Naive thymus-derived CD4-positive, alpha-beta T cell (primary cell): ENCODE results near the gene CELF2. TPM values are rescaled to one million over a fixed set of nuclear protein-coding genes. Genes with fewer than 3 reads are reported as not detected.

Experiments used
- ATAC-seq: fragments of 150-1000 bp; cut with Tn5 transposase; 2 replicates; pipeline ENCODE4 v1.10.0; 2021; ENCODE audit warnings: mild to moderate bottlenecking, moderate library complexity
- CTCF ChIA-PET: fragments of 350-600 bp; sonication (Branson Sonifier 250); formaldehyde crosslinking; loops from one replicate; lab custom pipeline; 2021; ENCODE audit warnings: antibody characterized with exemption; lab: Charles Lee
- POLR2A ChIA-PET: fragments of 350-600 bp; sonication (Branson Sonifier 250); formaldehyde crosslinking; loops from one replicate; lab custom pipeline; 2021; ENCODE audit warnings: antibody characterized with exemption, inconsistent platforms; lab: Charles Lee
- DNase-seq, 9 donors: peaks; one replicate each; pipeline versions ENCODE4 v3.0.0 to v3.0.0-alpha.2; 2020 to 2022; ENCODE audit warnings: mixed read lengths in 1 of 9
- H3K27ac ChIP-seq: one replicate; pipeline ENCODE4 v1.7.0; 2013; ENCODE audit warnings: mild to moderate bottlenecking, low read depth, low read length, moderate library complexity
- H3K27me3 ChIP-seq, 2 donors: one replicate each; pipeline ENCODE4 v1.7.0; 2013; ENCODE audit warnings: low read length in 2 of 2, mild to moderate bottlenecking in 2 of 2, moderate library complexity in 2 of 2; ENCODE audit not compliant: control insufficient read depth in 2 of 2, insufficient read depth in 2 of 2
- H3K36me3 ChIP-seq, 3 experiments: 1 replicate in 2 of 3; 2 replicates in 1 of 3; pipeline ENCODE4 v1.7.0; 2013; ENCODE audit warnings: low read length in 3 of 3, mild to moderate bottlenecking in 3 of 3, moderate library complexity in 1 of 3; ENCODE audit not compliant: insufficient read depth in 3 of 3, control insufficient read depth in 2 of 3
- H3K4me1 ChIP-seq, 2 donors: one replicate each; pipeline ENCODE4 v1.7.0; 2013; ENCODE audit warnings: low read length in 2 of 2, mild to moderate bottlenecking in 2 of 2, moderate library complexity in 1 of 2; ENCODE audit not compliant: control insufficient read depth in 2 of 2, insufficient read depth in 2 of 2
- H3K4me3 ChIP-seq: 2 replicates; pipeline ENCODE4 v1.7.0; 2013; ENCODE audit warnings: mild to moderate bottlenecking, low read length
- H3K9me3 ChIP-seq, 3 experiments: 1 replicate in 2 of 3; 2 replicates in 1 of 3; pipeline ENCODE4 v1.7.0; 2013; ENCODE audit warnings: low read length in 3 of 3; ENCODE audit not compliant: control insufficient read depth in 2 of 3
- H3K27ac Mint-ChIP-seq, 9 donors: one replicate each; pipeline ENCODE4 v1.8.0; 2020 to 2022; ENCODE audit warnings: mixed read lengths in 9 of 9, mild to moderate bottlenecking in 8 of 9, moderate library complexity in 5 of 9, inconsistent platforms in 2 of 9
- H3K27me3 Mint-ChIP-seq, 5 donors: one replicate each; pipeline ENCODE4 v1.8.0; 2021 to 2022; ENCODE audit warnings: mixed read lengths in 5 of 5, mild to moderate bottlenecking in 1 of 5
- H3K36me3 Mint-ChIP-seq, 5 donors: one replicate each; pipeline ENCODE4 v1.8.0; 2020 to 2022; ENCODE audit warnings: mixed read lengths in 5 of 5, mild to moderate bottlenecking in 3 of 5, inconsistent platforms in 1 of 5
- H3K4me1 Mint-ChIP-seq, 7 donors: one replicate each; pipeline ENCODE4 v1.8.0; 2020 to 2022; ENCODE audit warnings: mixed read lengths in 7 of 7, mild to moderate bottlenecking in 3 of 7, inconsistent platforms in 1 of 7
- H3K4me3 Mint-ChIP-seq, 10 donors: one replicate each; pipeline ENCODE4 v1.8.0; 2020 to 2022; ENCODE audit warnings: mild to moderate bottlenecking in 10 of 10, mixed read lengths in 10 of 10, moderate library complexity in 6 of 10, inconsistent platforms in 2 of 10
- H3K9me3 Mint-ChIP-seq, 11 donors: one replicate each; pipeline ENCODE4 v1.8.0; 2020 to 2022; ENCODE audit warnings: mixed read lengths in 11 of 11, mild to moderate bottlenecking in 4 of 11, inconsistent platforms in 1 of 11, moderate library complexity in 1 of 11
- intact Hi-C, 2 donors: fragments of 100-400 bp; cut with micrococcal nuclease; formaldehyde crosslinking; loops; one replicate each; pipeline ENCODE4 v1.15.1; 2023
- polyA plus RNA-seq, 2 donors: library from polyadenylated mRNA; unstranded; fragments of 300-500 nt; fragmentation: Illumina TruSeq; gene quantifications; one replicate each; pipeline ENCODE4 v1.2.3, GENCODE V29; 2021
- total RNA-seq, 6 experiments: library from RNA in 5 of 6; stranded (reverse) in 5 of 6; gene quantifications; 1 replicate in 5 of 6; 2 replicates in 1 of 6; pipeline ENCODE4 v1.2.3 and lab custom pipeline; 2021 to 2026

Gene CELF2
- total and polyA plus RNA-seq, 7 experiments from 2014 or later = 135 to 207 (median 178) TPM

- no peak overlapping the region for H3K27ac ChIP-seq
- no peak overlapping the region for H3K4me3 ChIP-seq
- H3K9me3 Mint-ChIP-seq = no peaks in the 10 kb centered on the region
- peak overlapping the region; percentile 33 to 86 (median 80) for H3K27ac Mint-ChIP-seq
- H3K4me1 ChIP-seq = peaks cover 18 to 27% of the 10 kb centered on the region in 2 donors
- H3K36me3 Mint-ChIP-seq = peaks cover 9 to 70% (median 51%) of the 10 kb centered on the region in 5 donors
- ATAC-seq (no peak), DNase-seq (no peak)
- ChIA-PET CTCF (no interaction called here), POLR2A (interaction anchor here (0.8 kb wide), 1 partner anchor 18 kb away, joined by 4 read pairs; no protein-coding TSS in a partner anchor)
- no peaks in the 10 kb centered on the region for H3K9me3 ChIP-seq
- peak overlapping the region in 8 of 10 donors; percentile 2 to 52 (median 19) for H3K4me3 Mint-ChIP-seq
- intact Hi-C loops = no loop called here
- no peaks in the 10 kb centered on the region for H3K27me3 Mint-ChIP-seq
- H3K36me3 ChIP-seq = peaks cover 25 to 82% (median 50%) of the 10 kb centered on the region in 3 experiments
- H3K4me1 Mint-ChIP-seq = peaks cover 66 to 99% (median 94%) of the 10 kb centered on the region in 7 donors
- H3K27me3 ChIP-seq = no peaks in the 10 kb centered on the region
These were observed 244.2 kb downstream of the CELF2 start for GRCh38 chr10:11261687-11262493.

GRCh38 chr10:11262494-11263345 is 245.0 kb downstream of the CELF2 start:
- ATAC-seq (no peak), DNase-seq (no peak)
- Histone ChIP-seq H3K4me3 (no peak overlapping the region), H3K27me3 (no peaks in the 10 kb centered on the region), H3K36me3 (peaks cover 26 to 82% (median 44%) of the 10 kb centered on the region in 3 experiments), H3K4me1 (peaks cover 18 to 27% of the 10 kb centered on the region in 2 donors), H3K27ac (no peak overlapping the region), H3K9me3 (no peaks in the 10 kb centered on the region)
- Mint-ChIP-seq H3K27me3 (no peaks in the 10 kb centered on the region), H3K4me1 (peaks cover 59 to 99% (median 94%) of the 10 kb centered on the region in 7 donors), H3K9me3 (no peaks in the 10 kb centered on the region), H3K36me3 (peaks cover 9 to 64% (median 43%) of the 10 kb centered on the region in 5 donors), H3K27ac (peak overlapping the region; percentile 5 to 86 (median 80)), H3K4me3 (peak overlapping the region in 4 of 10 donors; percentile 7 to 52 (median 22))
- intact Hi-C loops = no loop called here
- CTCF ChIA-PET = no interaction called here
- POLR2A ChIA-PET = interaction anchor here (0.6 to 0.8 kb wide), 2 partner anchors 11 to 19 kb away, joined by 4 read pairs; no protein-coding TSS in a partner anchor

- H3K27me3 Mint-ChIP-seq = no peaks in the 10 kb centered on the region
- Histone ChIP-seq H3K27ac (peak overlapping the region; percentile 22), H3K36me3 (peaks cover 22 to 76% (median 43%) of the 10 kb centered on the region in 3 experiments), H3K4me3 (no peak overlapping the region), H3K27me3 (no peaks in the 10 kb centered on the region), H3K4me1 (peaks cover 18 to 22% of the 10 kb centered on the region in 2 donors), H3K9me3 (no peaks in the 10 kb centered on the region)
- DNase-seq (no peak), ATAC-seq (no peak)
- intact Hi-C loops = loop anchor here in 1 of 2 donors (2.0 kb wide), 1 partner anchor 13 kb away; no protein-coding TSS in a partner anchor
- H3K4me1 Mint-ChIP-seq = peaks cover 56 to 99% (median 92%) of the 10 kb centered on the region in 7 donors
- H3K36me3 Mint-ChIP-seq = peaks cover 4 to 58% (median 32%) of the 10 kb centered on the region in 5 donors
- POLR2A ChIA-PET = no interaction called here
- H3K4me3 Mint-ChIP-seq = peak overlapping the region in 3 of 10 donors; percentile 2 to 38 (median 13)
- H3K27ac Mint-ChIP-seq = peak overlapping the region in 8 of 9 donors; percentile 57 to 86 (median 74)
- H3K9me3 Mint-ChIP-seq = no peaks in the 10 kb centered on the region
- CTCF ChIA-PET = no interaction called here
These were observed 246.1 kb downstream of the CELF2 start for GRCh38 chr10:11263767-11264166.

GRCh38 chr10:11264296-11265048 is 246.8 kb downstream of the CELF2 start:
- peak overlapping the region; percentile 22 for H3K27ac ChIP-seq
- H3K27me3 ChIP-seq = no peaks in the 10 kb centered on the region
- Mint-ChIP-seq H3K9me3 (no peaks in the 10 kb centered on the region), H3K27me3 (no peaks in the 10 kb centered on the region), H3K4me3 (peak overlapping the region in 4 of 10 donors; percentile 13 to 38 (median 34)), H3K4me1 (peaks cover 58 to 99% (median 94%) of the 10 kb centered on the region in 7 donors), H3K36me3 (peaks cover 0 to 57% (median 28%) of the 10 kb centered on the region in 5 donors), H3K27ac (peak overlapping the region in 8 of 9 donors; percentile 57 to 87 (median 74))
- no peak overlapping the region for H3K4me3 ChIP-seq
- H3K9me3 ChIP-seq = no peaks in the 10 kb centered on the region
- no peak for ATAC-seq
- DNase-seq = no peak
- ChIA-PET CTCF (no interaction called here), POLR2A (interaction anchor here (0.7 to 1.1 kb wide), 4 partner anchors 20 to 101 kb away, joined by 3 to 4 read pairs (median 3); no protein-coding TSS in a partner anchor)
- intact Hi-C loops = loop anchor here in 1 of 2 donors (2.0 to 5.0 kb wide), 3 partner anchors 14 to 208 kb away; no protein-coding TSS in a partner anchor
- H3K4me1 ChIP-seq = peaks cover 18 to 22% of the 10 kb centered on the region in 2 donors
- H3K36me3 ChIP-seq = peaks cover 22 to 76% (median 36%) of the 10 kb centered on the region in 3 experiments

- H3K27ac ChIP-seq = no peak overlapping the region
- no peaks in the 10 kb centered on the region for H3K27me3 ChIP-seq
- H3K36me3 ChIP-seq = peaks cover 22 to 76% (median 35%) of the 10 kb centered on the region in 3 experiments
- Mint-ChIP-seq H3K27me3 (no peaks in the 10 kb centered on the region), H3K36me3 (peaks cover 6 to 55% (median 29%) of the 10 kb centered on the region in 5 donors), H3K27ac (peak overlapping the region in 7 of 9 donors; percentile 30 to 86 (median 71)), H3K4me3 (peak overlapping the region in 1 of 10 donors; percentile 13), H3K4me1 (peaks cover 57 to 99% (median 94%) of the 10 kb centered on the region in 7 donors), H3K9me3 (no peaks in the 10 kb centered on the region)
- CTCF ChIA-PET = no interaction called here
- no peaks in the 10 kb centered on the region for H3K9me3 ChIP-seq
- POLR2A ChIA-PET = interaction anchor here (0.9 to 1.1 kb wide), 2 partner anchors 10 to 95 kb away, joined by 4 to 5 read pairs; no protein-coding TSS in a partner anchor
- intact Hi-C loops = loop anchor here in 1 of 2 donors (2.0 to 5.0 kb wide), 3 partner anchors 15 to 207 kb away; no protein-coding TSS in a partner anchor
- ATAC-seq (no peak), DNase-seq (no peak)
- no peak overlapping the region for H3K4me3 ChIP-seq
- peaks cover 22% of the 10 kb centered on the region in 2 donors for H3K4me1 ChIP-seq
These were observed 247.8 kb downstream of the CELF2 start for GRCh38 chr10:11265484-11265883.
